Measurements from ENCODE around the gene ZNF324.

The ZNF324 gene

GRCh38 chr19:58522709-58523108, 55.8 kb downstream of the ZNF324 start:
- DNase-seq (ENCODE audit: low read depth in 2 of 2), result no peak

Measured in stimulated activated CD4-positive, alpha-beta T cell treated with anti-CD3 and anti-CD28 coated beads, Interleukin-1b, Interleukin-23, amount 100 ng/mL, for 1 hour (primary cell).